BE2C (cell line): ENCODE results near the gene ELN.
"Not testable (repeated sequence)": the region's sequence is repeated elsewhere in the genome, so short reads cannot be mapped to it uniquely, and the experiment has no call there.

Experiments
- DNase-seq: peaks from one replicate; pipeline ENCODE4 v3.0.0-alpha.2; 2020
- H3K27me3 ChIP-seq: fragments of 250-450 bp; sonication (Bioruptor Pico); 2 replicates; pipeline ENCODE4 v1.5.1; 2020; ENCODE audit warnings: mild to moderate bottlenecking
- H3K36me3 ChIP-seq: fragments of 250-450 bp; sonication (Bioruptor Pico); 2 replicates; pipeline ENCODE4 v1.5.1; 2020; ENCODE audit warnings: mild to moderate bottlenecking
- H3K4me1 ChIP-seq: fragments of 250-450 bp; sonication (Bioruptor Pico); 2 replicates; pipeline ENCODE4 v1.5.1; 2020
- H3K4me3 ChIP-seq: 2 replicates; pipeline ENCODE4 v1.5.1; 2011; ENCODE audit warnings: low read depth, low read length
- H3K9me3 ChIP-seq: fragments of 250-450 bp; sonication (Bioruptor Pico); 2 replicates; pipeline ENCODE4 v1.5.1; 2020
- TF ChIP-seq, protein P1 (sequence below): IDR thresholded peaks from 2 replicates; pipeline ENCODE4 v1.5.1; 2012; ENCODE audit warnings: mild to moderate bottlenecking, low read depth, low read length

Gene ELN

DNA sequence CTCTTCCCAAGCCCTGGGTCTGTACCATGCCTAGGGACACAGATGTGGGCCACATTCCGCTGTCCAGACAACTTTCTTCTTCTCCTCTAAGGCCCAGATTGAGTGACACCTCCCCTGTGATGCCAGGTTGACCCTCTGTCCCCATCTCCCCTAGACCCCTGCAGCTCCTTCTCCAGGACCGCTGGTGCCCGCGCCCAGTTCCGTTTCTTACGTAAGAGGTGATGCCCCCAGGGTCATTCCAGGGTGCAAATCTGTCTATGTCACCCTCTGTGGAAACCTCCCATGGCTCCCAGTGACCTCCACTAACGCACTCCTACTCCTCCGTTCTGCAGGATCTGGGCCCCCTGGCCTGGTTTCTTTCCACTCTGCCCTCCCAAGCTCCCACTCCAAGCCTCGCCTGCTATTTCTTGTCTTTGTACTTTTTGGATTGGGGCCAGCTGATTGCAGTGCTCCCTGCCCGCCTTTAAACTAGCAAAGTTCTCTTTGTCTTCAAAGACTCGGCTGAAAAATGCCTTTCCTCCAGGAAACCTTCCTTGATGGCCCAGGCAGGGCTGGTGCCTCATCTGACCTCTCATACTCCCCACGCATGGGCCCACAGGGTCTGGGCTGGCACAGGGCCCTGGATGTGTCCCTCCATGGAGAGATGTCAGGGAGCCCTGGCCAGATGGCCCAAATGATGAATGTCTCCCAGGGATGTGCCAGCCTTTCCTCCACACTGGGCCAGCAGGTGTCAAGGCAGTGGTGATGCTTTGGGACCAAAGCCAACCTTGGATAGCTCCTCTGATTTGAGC is 21.3 kb upstream of the ELN start:
- no peak for DNase-seq

DNA sequence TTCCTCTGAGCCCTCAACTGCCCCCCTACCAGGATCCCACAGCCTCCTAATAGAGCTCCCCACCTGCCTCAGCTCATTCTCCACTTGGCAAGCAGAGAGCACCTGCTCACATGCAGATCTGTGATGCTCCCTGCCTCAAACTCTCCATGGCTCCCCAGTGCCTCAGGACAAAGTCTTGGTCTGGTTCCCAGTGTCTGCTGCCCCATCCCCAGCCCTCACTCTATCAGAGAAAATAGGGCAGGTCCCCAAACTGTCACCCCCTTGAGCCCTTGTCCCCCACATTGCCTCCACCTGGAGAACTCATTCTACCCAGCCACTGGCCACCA is 20.8 kb upstream of the ELN start:
- H3K27me3 ChIP-seq: no peaks in the 10 kb centered on the region

More for the DNA sequence above, 21.3 kb upstream of the ELN start:
- H3K4me3 ChIP-seq: no peak overlapping the region
- H3K27me3 ChIP-seq: no peaks in the 10 kb centered on the region
- H3K36me3 ChIP-seq: no peaks in the 10 kb centered on the region
- H3K4me1 ChIP-seq: peaks cover 4% of the 10 kb centered on the region; the same call in 1 of the 2 replicates
- TF ChIP-seq, protein P1, sequence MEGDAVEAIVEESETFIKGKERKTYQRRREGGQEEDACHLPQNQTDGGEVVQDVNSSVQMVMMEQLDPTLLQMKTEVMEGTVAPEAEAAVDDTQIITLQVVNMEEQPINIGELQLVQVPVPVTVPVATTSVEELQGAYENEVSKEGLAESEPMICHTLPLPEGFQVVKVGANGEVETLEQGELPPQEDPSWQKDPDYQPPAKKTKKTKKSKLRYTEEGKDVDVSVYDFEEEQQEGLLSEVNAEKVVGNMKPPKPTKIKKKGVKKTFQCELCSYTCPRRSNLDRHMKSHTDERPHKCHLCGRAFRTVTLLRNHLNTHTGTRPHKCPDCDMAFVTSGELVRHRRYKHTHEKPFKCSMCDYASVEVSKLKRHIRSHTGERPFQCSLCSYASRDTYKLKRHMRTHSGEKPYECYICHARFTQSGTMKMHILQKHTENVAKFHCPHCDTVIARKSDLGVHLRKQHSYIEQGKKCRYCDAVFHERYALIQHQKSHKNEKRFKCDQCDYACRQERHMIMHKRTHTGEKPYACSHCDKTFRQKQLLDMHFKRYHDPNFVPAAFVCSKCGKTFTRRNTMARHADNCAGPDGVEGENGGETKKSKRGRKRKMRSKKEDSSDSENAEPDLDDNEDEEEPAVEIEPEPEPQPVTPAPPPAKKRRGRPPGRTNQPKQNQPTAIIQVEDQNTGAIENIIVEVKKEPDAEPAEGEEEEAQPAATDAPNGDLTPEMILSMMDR: no peak
- H3K9me3 ChIP-seq: no peaks in the 10 kb centered on the region

DNA sequence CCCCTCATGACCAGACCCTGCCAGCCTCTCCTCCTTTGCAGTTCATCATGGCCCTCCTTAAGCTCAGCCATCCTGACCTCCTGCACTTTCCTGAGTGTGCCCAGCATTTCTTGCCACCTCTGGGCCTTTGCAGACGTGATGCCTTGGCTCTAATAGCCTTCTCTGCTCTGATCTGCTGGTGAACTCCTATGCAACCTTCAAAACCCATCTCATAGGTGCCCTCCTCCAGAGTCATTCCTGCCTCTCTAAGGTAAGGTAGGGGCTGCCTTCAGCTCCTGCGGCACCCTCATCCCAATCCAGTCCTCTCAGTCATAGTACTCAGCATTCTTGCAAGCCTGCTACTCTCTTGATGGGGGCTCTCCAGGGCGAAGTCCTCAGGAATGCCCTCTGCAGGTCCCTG is 19.3 kb upstream of the ELN start:
- no peak overlapping the region for H3K4me3 ChIP-seq
- no peak for DNase-seq
- TF ChIP-seq, protein P1: no peak
- H3K9me3 ChIP-seq: no peaks in the 10 kb centered on the region
- H3K27me3 ChIP-seq: no peaks in the 10 kb centered on the region
- no peaks in the 10 kb centered on the region for H3K4me1 ChIP-seq
- H3K36me3 ChIP-seq: no peaks in the 10 kb centered on the region

More for the DNA sequence above, 20.8 kb upstream of the ELN start:
- Histone ChIP-seq H3K4me1 (peaks cover 4% of the 10 kb centered on the region; the same call in 1 of the 2 replicates), H3K9me3 (no peaks in the 10 kb centered on the region), H3K4me3 (no peak overlapping the region), H3K36me3 (no peaks in the 10 kb centered on the region)
- TF ChIP-seq, protein P1: no peak
- no peak for DNase-seq

DNA sequence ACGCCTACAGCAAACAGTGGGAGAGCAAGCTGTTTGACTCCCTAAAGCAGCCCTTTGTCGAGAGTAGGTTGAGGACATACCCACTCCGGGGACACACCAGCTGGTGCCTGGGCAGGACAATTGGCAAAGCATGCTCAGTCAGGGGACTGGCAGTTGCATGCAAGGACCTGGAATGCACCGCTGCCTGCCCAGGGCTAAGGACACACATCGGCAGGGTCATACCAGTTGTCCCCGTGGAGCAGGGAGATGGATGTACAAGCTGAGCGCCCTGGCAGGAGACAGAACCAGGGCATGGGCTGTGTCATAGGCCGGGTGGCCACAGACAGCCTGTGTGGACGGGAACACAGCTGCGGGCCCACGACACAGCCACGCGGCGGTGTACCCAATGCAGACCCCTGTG is 18.3 kb upstream of the ELN start:
- TF ChIP-seq, protein P1: no peak
- Histone ChIP-seq H3K4me1 (no peaks in the 10 kb centered on the region), H3K9me3 (no peaks in the 10 kb centered on the region), H3K4me3 (no peak overlapping the region), H3K36me3 (no peaks in the 10 kb centered on the region), H3K27me3 (no peaks in the 10 kb centered on the region)
- DNase-seq: no peak

DNA sequence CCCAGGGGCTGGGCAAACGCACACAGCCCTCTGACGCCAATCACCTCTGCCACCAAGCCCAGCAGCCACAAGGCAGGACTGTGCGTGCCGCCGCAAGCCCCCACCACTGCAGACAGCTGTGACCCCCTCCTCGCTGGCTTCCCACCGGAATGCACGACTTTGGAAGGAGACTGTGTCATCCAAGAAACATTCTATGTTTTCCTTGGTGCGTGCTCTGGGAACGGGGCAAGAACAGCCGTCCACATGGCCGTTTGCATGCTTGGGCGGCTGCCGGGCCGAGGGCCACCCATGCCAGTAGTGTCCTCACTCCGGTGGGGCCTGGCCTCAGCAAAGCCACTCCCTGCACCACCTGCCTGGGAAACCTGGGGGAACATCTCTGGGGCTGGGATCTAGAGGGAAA is 17.6 kb upstream of the ELN start:
- H3K9me3 ChIP-seq: no peaks in the 10 kb centered on the region
- no peaks in the 10 kb centered on the region for H3K27me3 ChIP-seq
- no peaks in the 10 kb centered on the region for H3K36me3 ChIP-seq
- no peak overlapping the region for H3K4me3 ChIP-seq
- no peak for DNase-seq
- no peaks in the 10 kb centered on the region for H3K4me1 ChIP-seq
- TF ChIP-seq, protein P1: no peak

DNA sequence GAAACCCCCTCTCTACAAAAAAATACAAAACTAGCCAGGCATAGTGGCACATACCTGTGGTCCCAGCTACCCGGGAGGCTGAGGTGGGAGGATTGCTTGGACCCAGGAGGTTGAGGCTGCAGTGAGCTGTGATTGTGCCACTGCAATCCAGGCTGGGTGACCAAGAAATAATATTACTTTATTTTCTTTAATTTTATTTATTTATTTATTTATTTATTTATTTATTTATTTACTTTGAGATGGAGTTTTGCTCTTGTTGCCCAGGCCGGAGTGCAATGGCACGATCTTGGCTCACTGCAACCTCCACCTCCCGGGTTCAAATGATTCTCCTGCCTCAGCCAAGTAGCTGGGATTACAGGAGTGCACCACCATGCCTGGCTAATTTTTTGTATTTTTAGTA is 16.6 kb upstream of the ELN start:
- H3K4me1 ChIP-seq, H3K36me3 ChIP-seq, H3K4me3 ChIP-seq, H3K27me3 ChIP-seq, DNase-seq, H3K9me3 ChIP-seq: not testable (repeated sequence)

DNA sequence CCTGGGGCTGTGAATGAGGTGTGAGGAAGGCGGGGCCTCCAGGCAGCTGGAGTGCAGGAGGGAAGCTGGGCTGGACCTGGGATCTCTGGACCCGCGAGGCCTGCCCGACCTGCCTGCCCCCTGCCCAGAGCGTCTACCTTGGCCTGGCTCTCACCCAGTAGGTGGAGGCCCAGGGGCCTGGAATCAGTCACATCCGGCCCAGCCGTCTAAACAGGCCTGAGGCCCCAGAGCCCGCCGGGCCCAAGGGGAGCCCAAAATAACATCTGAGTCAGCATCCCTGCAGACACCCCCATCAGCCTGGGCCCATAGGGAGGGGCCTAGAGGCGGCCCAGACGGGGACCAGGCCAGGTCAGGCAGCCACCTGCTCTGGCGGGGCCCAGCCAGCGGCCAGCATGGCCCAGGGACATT is 15.1 kb upstream of the ELN start:
- Histone ChIP-seq H3K4me1 (no peaks in the 10 kb centered on the region), H3K36me3 (no peaks in the 10 kb centered on the region), H3K4me3 (no peak overlapping the region), H3K9me3 (no peaks in the 10 kb centered on the region), H3K27me3 (no peaks in the 10 kb centered on the region)
- no peak for DNase-seq
- TF ChIP-seq, protein P1: no peak
